DND-41 (cell line): ENCODE results near the gene ABHD15.

ENCODE experiments used
- ATAC-seq: fragments of 200-7000 bp; cut with Tn5 transposase; 3 replicates; pipeline ENCODE4 v1.9.1; 2021; ENCODE audit warnings: low read depth; ENCODE audit not compliant: insufficient read depth
- DNase-seq: peaks from one replicate; pipeline ENCODE4 v3.0.0-alpha.2; 2020
- H2AFZ ChIP-seq: 2 replicates; pipeline ENCODE4 v1.6.0; 2012; ENCODE audit warnings: low read depth, low read length
- H3K27ac ChIP-seq: 2 replicates; pipeline ENCODE4 v1.5.1; 2012; ENCODE audit warnings: low read length, inconsistent platforms
- H3K27me3 ChIP-seq: fragments of 200-600 bp; sonication (generic); 2 replicates; pipeline ENCODE4 v1.6.0; 2012; ENCODE audit warnings: low read length, mild to moderate bottlenecking, inconsistent platforms; ENCODE audit not compliant: insufficient read depth, poor library complexity
- H3K36me3 ChIP-seq: 2 replicates; pipeline ENCODE4 v1.5.1; 2012; ENCODE audit warnings: low read length, inconsistent platforms; ENCODE audit not compliant: insufficient read depth
- H3K4me1 ChIP-seq: 2 replicates; pipeline ENCODE4 v1.5.1; 2012; ENCODE audit warnings: mild to moderate bottlenecking, low read length; ENCODE audit not compliant: insufficient read depth
- H3K4me2 ChIP-seq: 2 replicates; pipeline ENCODE4 v1.6.0; 2012; ENCODE audit warnings: mild to moderate bottlenecking, moderate library complexity, low read length, inconsistent platforms; ENCODE audit not compliant: insufficient read depth
- H3K4me3 ChIP-seq, 2 experiments: fragments of 200-600 bp in 1 of 2; shearing (Covaris generic) in 1 of 2; 2 replicates each; pipeline ENCODE4 v1.5.1; 2012 to 2016; ENCODE audit warnings: inconsistent platforms in 2 of 2, low read length in 2 of 2, mild to moderate bottlenecking in 2 of 2, low read depth in 1 of 2, moderate library complexity in 1 of 2
- H3K79me2 ChIP-seq: 2 replicates; pipeline ENCODE4 v1.6.0; 2012; ENCODE audit warnings: low read length, inconsistent platforms; ENCODE audit not compliant: insufficient read depth
- H3K9ac ChIP-seq: 2 replicates; pipeline ENCODE4 v1.6.0; 2012; ENCODE audit warnings: low read depth, mild to moderate bottlenecking, inconsistent platforms, low read length, moderate library complexity
- H3K9me3 ChIP-seq: 2 replicates; pipeline ENCODE4 v1.5.1; 2012; ENCODE audit warnings: low read length, moderate library complexity, mild to moderate bottlenecking, inconsistent platforms; ENCODE audit not compliant: insufficient read depth, severe bottlenecking
- H4K20me1 ChIP-seq: 2 replicates; pipeline ENCODE4 v1.6.0; 2012; ENCODE audit warnings: low read length; ENCODE audit not compliant: insufficient read depth
- EZH2 ChIP-seq: IDR thresholded peaks from 3 replicates; pipeline ENCODE4 v1.6.1; 2012; ENCODE audit warnings: borderline replicate concordance, low read depth, mild to moderate bottlenecking, moderate library complexity, low read length, inconsistent platforms; ENCODE audit not compliant: severe bottlenecking
- TF ChIP-seq, protein P1 (sequence below): IDR thresholded peaks from 2 replicates; pipeline ENCODE4 v1.5.1; 2012; ENCODE audit warnings: borderline replicate concordance, low read length, moderate library complexity, mild to moderate bottlenecking; ENCODE audit not compliant: poor library complexity, severe bottlenecking; ENCODE audit errors: extremely low read depth

Gene ABHD15

DNA sequence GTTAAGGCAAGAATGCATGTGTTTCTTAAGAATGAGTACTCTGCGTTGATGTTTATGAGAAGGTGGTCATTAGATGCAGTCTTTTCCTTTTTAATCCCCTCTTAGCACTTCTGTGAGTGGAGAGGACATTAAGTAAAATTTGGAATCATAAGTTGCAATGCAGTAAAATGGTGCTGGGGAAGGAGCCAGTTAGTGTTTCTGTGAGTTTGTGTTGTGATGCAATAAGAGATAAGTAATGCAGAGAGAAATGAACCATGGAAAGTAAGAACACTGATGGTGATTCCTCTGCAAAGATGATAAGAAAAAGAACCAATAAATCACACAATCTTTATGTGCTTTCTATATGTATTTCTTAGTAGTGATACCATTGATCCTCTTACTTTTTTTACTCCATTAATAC lies 20.0 kb downstream of the ABHD15 start:
- no peak overlapping the region for H3K27ac ChIP-seq

DNA sequence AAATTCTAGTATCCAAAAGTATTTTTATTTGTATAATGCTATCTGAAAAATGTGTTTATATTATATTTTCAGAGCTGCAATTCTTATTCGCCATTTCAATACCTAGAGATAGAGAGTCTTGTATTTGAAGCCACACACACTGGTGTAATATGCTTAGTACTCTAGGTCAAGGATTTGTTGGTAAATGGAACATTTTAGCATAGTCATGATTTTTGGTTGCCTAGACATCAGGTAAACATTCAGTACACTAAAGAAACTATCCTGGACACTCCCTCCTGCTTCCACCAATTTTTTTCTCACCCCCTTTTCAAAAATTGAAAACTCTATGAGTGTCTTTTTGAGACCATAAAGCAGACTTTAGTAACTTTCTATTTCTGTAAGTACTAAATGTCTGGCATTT lies 20.8 kb downstream of the ABHD15 start:
- TF ChIP-seq, protein P1, sequence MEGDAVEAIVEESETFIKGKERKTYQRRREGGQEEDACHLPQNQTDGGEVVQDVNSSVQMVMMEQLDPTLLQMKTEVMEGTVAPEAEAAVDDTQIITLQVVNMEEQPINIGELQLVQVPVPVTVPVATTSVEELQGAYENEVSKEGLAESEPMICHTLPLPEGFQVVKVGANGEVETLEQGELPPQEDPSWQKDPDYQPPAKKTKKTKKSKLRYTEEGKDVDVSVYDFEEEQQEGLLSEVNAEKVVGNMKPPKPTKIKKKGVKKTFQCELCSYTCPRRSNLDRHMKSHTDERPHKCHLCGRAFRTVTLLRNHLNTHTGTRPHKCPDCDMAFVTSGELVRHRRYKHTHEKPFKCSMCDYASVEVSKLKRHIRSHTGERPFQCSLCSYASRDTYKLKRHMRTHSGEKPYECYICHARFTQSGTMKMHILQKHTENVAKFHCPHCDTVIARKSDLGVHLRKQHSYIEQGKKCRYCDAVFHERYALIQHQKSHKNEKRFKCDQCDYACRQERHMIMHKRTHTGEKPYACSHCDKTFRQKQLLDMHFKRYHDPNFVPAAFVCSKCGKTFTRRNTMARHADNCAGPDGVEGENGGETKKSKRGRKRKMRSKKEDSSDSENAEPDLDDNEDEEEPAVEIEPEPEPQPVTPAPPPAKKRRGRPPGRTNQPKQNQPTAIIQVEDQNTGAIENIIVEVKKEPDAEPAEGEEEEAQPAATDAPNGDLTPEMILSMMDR = no peak
- TF ChIP-seq EZH2 = no peak
- H3K27ac ChIP-seq = no peak overlapping the region
- no peak for DNase-seq

More for the DNA sequence above, 20.0 kb downstream of the ABHD15 start:
- peaks cover 26% of the 10 kb centered on the region for H3K36me3 ChIP-seq
- H3K4me2 ChIP-seq = no peak overlapping the region
- no peaks in the 10 kb centered on the region for H3K27me3 ChIP-seq
- H4K20me1 ChIP-seq = 0 out of 2 replicates have a peak, but pooled peaks cover 4% of the 10 kb centered on the region
- no peaks in the 10 kb centered on the region for H3K4me1 ChIP-seq
- H3K9ac ChIP-seq = no peak overlapping the region
- H3K79me2 ChIP-seq = no peaks in the 10 kb centered on the region
- no peak for TF ChIP-seq EZH2
- TF ChIP-seq, protein P1 = no peak
- no peaks in the 10 kb centered on the region for H3K9me3 ChIP-seq
- H3K4me3 ChIP-seq = no peak overlapping the region
- no peak for ATAC-seq
- DNase-seq = no peak
- no peak overlapping the region for H2AFZ ChIP-seq

DNA sequence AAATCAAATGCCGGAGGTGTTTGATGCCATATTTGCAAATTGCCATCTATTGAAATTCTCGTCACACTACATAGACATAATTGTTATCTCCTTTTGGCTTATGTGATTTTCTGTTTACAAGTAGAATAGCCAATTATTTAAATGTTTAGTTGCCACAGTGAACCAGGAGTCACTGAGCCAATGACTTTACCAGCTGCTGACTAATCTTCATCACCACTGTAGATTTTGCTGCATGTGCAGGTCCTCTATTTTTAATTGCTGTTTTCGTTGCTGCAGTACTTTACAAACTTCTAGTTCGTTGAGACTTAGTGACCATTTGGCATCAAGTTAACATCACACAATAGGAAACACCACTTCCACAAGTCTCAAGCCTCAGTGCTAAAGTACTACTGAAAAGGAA lies 22.8 kb downstream of the ABHD15 start:
- no peak for ATAC-seq
- H3K36me3 ChIP-seq = peaks cover 43% of the 10 kb centered on the region
- no peak overlapping the region for H3K4me2 ChIP-seq
- no peak overlapping the region for H2AFZ ChIP-seq
- no peaks in the 10 kb centered on the region for H3K4me1 ChIP-seq
- H3K27me3 ChIP-seq = no peaks in the 10 kb centered on the region
- H3K79me2 ChIP-seq = no peaks in the 10 kb centered on the region
- DNase-seq = no peak
- H3K4me3 ChIP-seq = no peak overlapping the region
- TF ChIP-seq, protein P1 = no peak
- TF ChIP-seq EZH2 = no peak
- no peak overlapping the region for H3K9ac ChIP-seq
- no peaks in the 10 kb centered on the region for H3K9me3 ChIP-seq
- H3K27ac ChIP-seq = no peak overlapping the region
- 0 out of 2 replicates have a peak, but pooled peaks cover 4% of the 10 kb centered on the region for H4K20me1 ChIP-seq

More for the DNA sequence above, 20.8 kb downstream of the ABHD15 start:
- Histone ChIP-seq H3K9ac (no peak overlapping the region), H4K20me1 (0 out of 2 replicates have a peak, but pooled peaks cover 4% of the 10 kb centered on the region), H3K79me2 (no peaks in the 10 kb centered on the region), H3K9me3 (no peaks in the 10 kb centered on the region), H3K27me3 (no peaks in the 10 kb centered on the region), H3K4me1 (no peaks in the 10 kb centered on the region), H2AFZ (no peak overlapping the region), H3K4me3 (no peak overlapping the region), H3K36me3 (peaks cover 31% of the 10 kb centered on the region), H3K4me2 (no peak overlapping the region)
- no peak for ATAC-seq

DNA sequence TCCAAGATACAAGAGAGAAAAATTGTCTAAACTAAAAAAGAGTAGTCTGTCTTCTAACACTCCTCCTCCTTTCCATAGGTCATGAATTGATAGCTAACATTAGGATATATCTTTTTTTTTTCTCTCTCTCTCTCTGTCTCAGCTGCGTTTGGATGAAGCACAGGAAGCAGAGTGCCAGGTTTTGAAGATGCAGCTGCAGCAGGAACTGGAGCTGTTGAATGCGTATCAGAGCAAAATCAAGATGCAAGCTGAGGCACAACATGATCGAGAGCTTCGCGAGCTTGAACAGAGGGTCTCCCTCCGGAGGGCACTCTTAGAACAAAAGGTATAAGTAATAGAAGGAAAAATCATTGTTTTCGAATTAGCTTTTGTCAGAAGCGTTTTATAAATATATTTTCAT lies 32.9 kb downstream of the ABHD15 start:
- no peaks in the 10 kb centered on the region for H4K20me1 ChIP-seq
- no peaks in the 10 kb centered on the region for H3K4me1 ChIP-seq
- no peak for DNase-seq
- no peaks in the 10 kb centered on the region for H3K79me2 ChIP-seq
- H2AFZ ChIP-seq = no peak overlapping the region
- no peak overlapping the region for H3K27ac ChIP-seq
- no peak for ATAC-seq
- H3K36me3 ChIP-seq = peaks cover 67% of the 10 kb centered on the region
- H3K27me3 ChIP-seq = no peaks in the 10 kb centered on the region
- TF ChIP-seq, protein P1 = no peak
- no peak for TF ChIP-seq EZH2
- no peak overlapping the region for H3K9ac ChIP-seq
- H3K4me2 ChIP-seq = no peak overlapping the region
- no peaks in the 10 kb centered on the region for H3K9me3 ChIP-seq
- H3K4me3 ChIP-seq = no peak overlapping the region
